ENCODE measurements around the gene GPSM1. TPM values are rescaled to one million over a fixed set of nuclear protein-coding genes. Genes with fewer than 3 reads are reported as not detected.

GPSM1 gene
- total and polyA plus RNA-seq, 10 donors: 4.5 to 27.9 (median 12.5) TPM

GRCh38 chr9:136342181-136343120 lies 15.1 kb downstream of the GPSM1 start:
- Histone ChIP-seq H3K36me3 (peaks cover 0 to 12% (median 1%) of the 10 kb centered on the region in 6 donors), H3K27me3 (replicated peaks in 1 of 7) (no peaks in the 10 kb centered on the region), H3K9me3 (no peaks in the 10 kb centered on the region), H3K4me3 (peak overlapping the region in 6 of 8 donors; percentile 7 to 61 (median 36)), H3K27ac (peak overlapping the region in 7 of 8 donors; percentile 38 to 84 (median 81)), H3K4me1 (peaks cover 18 to 67% (median 51%) of the 10 kb centered on the region in 6 donors)
- DNase-seq: peak; percentile 90
- peak in 2 of 3 donors; percentile 59 to 70 for TF ChIP-seq POLR2AphosphoS5 (IDR thresholded peaks at IDR 0.05)
- TF ChIP-seq CTCF (IDR thresholded peaks at IDR 0.05 in 8 of 11, conservative IDR thresholded peaks at IDR 0.05 in 3 of 11): no peak
- peak in 1 of 3 donors; percentile 18 for TF ChIP-seq POLR2A (IDR thresholded peaks at IDR 0.05)
- 31 to 57% (median 35%) methylated on average over 23 to 60 of the region's 60 CpGs for WGBS, 5 donors
- intact Hi-C loops (cut with DNase I; ENCODE audit: low total_unique reads): no loop called here

GRCh38 chr9:136343121-136343883 lies 16.0 kb downstream of the GPSM1 start:
- H3K27ac ChIP-seq: peak overlapping the region in 7 of 8 donors; percentile 38 to 84 (median 81)
- 21 to 74% (median 72%) methylated on average over 8 to 23 of the region's 23 CpGs for WGBS, 5 donors
- H3K4me1 ChIP-seq: peaks cover 18 to 75% (median 55%) of the 10 kb centered on the region in 6 donors
- H3K27me3 ChIP-seq (replicated peaks in 1 of 7): no peaks in the 10 kb centered on the region
- H3K9me3 ChIP-seq: no peaks in the 10 kb centered on the region
- peak overlapping the region in 4 of 8 donors; percentile 32 to 61 (median 42) for H3K4me3 ChIP-seq
- TF ChIP-seq POLR2AphosphoS5 (IDR thresholded peaks at IDR 0.05) (peak; percentile 36 to 70 (median 59)), CTCF (IDR thresholded peaks at IDR 0.05 in 8 of 11, conservative IDR thresholded peaks at IDR 0.05 in 3 of 11) (no peak)
- peak; percentile 87 for DNase-seq
- H3K36me3 ChIP-seq: peaks cover 0 to 6% (median 0%) of the 10 kb centered on the region in 6 donors
- intact Hi-C loops (cut with DNase I; ENCODE audit: low total_unique reads): no loop called here

- Histone ChIP-seq H3K9me3 (no peaks in the 10 kb centered on the region), H3K4me1 (peaks cover 18 to 76% (median 57%) of the 10 kb centered on the region in 6 donors), H3K27ac (peak overlapping the region in 5 of 8 donors; percentile 74 to 84 (median 83)), H3K27me3 (replicated peaks in 1 of 7) (no peaks in the 10 kb centered on the region), H3K4me3 (no peak overlapping the region), H3K36me3 (peaks cover 0 to under 1% (median 0%) of the 10 kb centered on the region in 6 donors)
- intact Hi-C loops (cut with DNase I; ENCODE audit: low total_unique reads): no loop called here
- WGBS, 5 donors: 92 to 97% (median 94%) methylated on average over 21 to 24 of the region's 24 CpGs
- TF ChIP-seq CTCF (IDR thresholded peaks at IDR 0.05 in 8 of 11, conservative IDR thresholded peaks at IDR 0.05 in 3 of 11): no peak
- TF ChIP-seq POLR2AphosphoS5 (IDR thresholded peaks at IDR 0.05): no peak
- no peak for TF ChIP-seq POLR2A (IDR thresholded peaks at IDR 0.05)
- DNase-seq: no peak
Measured at GRCh38 chr9:136343884-136344269, 16.5 kb downstream of the GPSM1 start.
